ENCODE data around the gene C1orf185. TPM values are rescaled to one million over a fixed set of nuclear protein-coding genes. Genes with fewer than 3 reads are reported as not detected.
"Not testable (repeated sequence)": the region's sequence is repeated elsewhere in the genome, so short reads cannot be mapped to it uniquely, and the experiment has no call there.

The C1orf185 gene
- total RNA-seq (2014; rRNA removed; shearing (Covaris generic)): not detected in 2 replicates

DNA sequence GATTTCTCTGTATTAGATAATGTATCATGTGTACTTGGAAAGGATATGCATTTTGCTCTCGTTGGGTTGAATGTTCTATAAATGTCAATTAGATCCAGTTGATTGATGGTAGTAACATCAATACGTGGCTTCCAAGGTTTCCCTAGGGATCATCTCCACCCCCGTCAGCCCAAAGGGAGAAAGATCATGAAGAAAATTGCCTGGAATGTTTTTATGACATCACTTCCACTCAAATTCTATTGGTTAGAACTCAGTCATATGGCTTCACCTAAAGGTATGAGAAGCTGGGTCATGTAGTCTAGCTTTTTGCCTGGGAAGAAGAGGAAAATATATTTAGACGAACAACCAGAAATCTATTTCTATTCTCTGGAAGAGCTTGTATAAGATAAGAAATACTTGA lies at the start of gene C1orf185:
C1orf185 (plus strand) TSS at position 253 of the 400 bp plus-strand sequence; CDS start at position 259, 6 bp downstream.
- no peak for DNase-seq (ENCODE audit: low read depth)

DNA sequence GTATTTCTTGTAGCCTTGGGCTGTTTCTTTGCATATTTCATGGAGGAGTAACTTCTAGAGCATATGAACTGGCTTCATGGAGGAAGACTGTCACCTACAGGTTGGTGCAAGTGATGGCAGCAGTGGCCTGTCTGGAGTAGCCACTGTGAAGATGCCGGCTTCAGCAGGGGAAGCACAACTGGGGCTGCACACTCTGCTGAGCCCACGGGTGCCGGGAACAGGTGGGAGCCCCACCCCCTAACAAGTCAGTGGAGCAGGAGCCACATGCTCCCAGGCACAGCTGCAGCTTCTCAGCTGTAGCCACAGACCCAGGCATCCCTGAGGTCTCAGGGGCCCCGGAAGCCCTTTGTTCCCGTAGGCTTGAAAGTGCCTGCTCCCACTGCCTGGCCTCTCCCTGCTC lies 43.2 kb upstream of the C1orf185 start:
- DNase-seq (ENCODE audit: low read depth): no peak

DNA sequence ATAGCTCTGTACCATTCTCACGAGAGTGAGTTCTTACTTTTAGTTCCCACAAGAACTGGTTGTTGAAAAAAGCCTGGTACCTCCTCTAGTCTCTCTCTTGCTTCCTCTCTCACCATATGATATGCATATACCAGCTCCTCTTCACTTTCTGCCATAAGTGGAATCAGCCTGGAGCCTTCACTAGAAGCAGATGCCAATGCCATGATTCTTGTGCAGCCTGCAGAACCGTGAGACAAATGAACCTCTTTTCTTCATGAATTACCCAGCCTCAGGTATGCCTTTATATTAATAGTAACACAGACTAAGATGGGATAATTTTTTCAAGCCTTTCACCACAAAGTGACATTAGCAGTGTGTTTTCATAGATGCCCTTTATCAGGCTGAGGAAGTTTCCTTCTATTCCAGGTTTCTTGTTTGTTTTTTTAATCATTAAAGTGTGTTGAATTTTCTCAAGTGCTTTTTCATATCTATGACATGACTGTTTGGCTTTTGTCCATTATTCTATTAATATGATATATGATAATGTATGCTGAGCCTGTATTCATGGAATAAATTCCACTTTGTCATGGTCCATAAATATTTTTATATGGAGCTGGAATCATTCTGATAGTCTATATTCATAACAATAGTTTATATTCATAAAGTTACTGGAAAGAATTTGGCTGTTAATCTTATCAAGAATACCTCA lies 40.7 kb upstream of the C1orf185 start:
- no peak for DNase-seq (ENCODE audit: low read depth)

DNA sequence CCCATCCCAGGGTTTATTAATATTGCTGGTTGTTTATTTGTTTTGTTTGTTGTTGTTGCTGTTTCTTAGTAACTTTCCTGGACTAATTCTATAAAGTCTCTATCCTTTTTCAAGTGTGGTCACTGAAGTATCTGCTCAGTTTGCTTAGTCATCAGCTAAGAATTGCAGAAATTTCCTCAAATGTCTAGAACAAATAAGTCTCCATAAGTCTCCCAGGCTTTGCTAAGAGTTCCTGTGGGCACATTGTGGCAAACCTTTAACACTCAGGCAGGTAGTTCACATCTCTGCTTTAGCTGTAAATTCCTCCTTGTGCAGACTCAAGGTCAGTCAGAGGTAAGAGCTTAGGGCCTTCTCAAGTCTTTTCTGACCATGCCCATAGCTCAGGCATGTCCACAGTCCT lies 38.9 kb upstream of the C1orf185 start:
- peak; percentile 83 for DNase-seq (ENCODE audit: low read depth)

DNA sequence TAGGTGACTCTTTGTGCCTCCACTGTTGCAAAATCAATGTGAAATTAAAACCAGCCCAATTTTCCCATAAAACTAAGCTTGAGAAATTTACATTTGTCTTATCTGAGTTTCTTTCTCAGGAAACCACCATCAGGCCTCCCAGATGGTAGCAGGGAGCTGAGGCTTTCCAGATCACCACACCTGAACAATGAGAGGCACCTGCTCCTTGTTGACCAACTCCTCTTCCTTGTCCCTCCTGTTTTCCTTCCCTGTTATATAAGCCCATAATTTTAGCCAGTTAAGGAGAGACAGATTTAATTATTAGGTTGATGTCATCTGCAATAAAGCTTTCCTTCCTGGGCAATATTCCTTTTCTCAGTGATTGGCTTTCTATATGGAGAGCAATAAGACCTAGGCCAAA lies 32.0 kb upstream of the C1orf185 start:
- DNase-seq (ENCODE audit: low read depth): no peak

DNA sequence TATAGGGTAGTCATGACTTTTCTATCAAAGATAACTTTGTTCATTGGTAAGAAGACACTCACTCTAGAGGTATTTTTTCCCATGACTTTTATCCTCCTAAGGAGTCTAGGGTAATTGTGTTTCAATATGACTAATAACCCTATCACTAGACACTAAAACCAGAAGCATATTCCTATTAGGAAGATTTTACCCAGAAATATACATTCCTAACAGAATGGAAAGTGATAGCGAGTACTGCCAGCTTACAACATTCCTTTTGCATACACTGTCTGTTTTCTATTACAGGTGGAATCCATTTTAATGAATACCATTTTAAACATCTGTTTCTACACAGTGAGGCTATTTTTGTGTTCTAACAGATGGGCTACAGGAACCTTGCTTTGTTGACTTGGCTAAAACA lies 31.4 kb upstream of the C1orf185 start:
- no peak for DNase-seq (ENCODE audit: low read depth)

DNA sequence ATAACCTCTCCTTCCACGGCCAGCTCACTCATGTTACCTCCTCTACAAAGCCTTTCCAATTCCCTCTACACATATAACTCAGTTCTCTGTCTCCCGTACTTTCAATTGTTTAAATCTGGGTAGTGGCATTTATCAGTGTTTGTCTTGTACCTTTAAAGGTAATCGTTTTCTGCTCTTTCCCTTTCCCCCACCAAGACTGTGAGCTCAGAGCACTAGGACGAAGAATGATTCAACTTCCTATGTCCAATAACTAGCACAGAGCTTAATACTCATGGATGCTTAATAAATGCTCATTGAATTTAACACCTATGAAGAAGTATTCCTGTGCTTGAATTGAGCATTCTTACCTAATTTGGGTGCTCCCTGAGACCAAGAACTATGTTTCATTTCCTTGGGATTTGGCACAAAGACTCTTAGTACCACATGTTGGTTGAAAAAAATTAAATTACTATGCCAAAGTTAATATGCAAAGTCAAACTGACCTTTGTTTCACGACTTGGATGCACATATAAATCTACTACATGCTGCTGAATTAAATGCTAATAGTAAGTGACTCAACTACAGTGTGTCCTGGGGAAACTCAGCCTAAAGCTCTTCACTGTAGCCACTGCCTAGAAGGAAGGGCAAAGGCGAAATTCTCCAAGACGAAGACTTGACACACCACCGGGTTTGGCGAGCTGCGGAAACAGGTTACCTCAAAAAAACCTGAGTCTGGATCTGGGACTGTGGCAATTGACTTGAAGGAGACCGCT lies 30.6 kb upstream of the C1orf185 start:
- no peak for DNase-seq (ENCODE audit: low read depth)

DNA sequence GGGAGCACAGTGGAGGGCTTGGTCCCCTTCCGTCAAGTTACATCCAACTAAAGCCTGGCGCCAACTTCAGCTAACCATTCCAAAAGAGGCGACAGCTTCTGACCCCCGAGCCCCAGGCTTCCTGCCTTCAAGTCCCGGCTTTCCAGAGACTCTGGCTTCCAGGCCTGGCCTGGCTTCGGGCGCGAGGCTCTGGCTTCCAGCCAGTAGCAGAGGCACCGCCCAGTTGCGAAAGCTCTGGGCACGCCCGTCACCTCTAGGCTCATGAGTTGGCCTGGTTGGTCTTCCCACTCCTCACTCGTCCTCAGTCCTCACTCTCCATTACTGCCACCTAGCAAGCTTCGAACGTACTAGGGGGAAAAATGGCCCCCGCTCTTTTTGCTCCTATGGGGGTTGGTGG lies 30.0 kb upstream of the C1orf185 start:
- peak; percentile 31 for DNase-seq (ENCODE audit: low read depth)

DNA sequence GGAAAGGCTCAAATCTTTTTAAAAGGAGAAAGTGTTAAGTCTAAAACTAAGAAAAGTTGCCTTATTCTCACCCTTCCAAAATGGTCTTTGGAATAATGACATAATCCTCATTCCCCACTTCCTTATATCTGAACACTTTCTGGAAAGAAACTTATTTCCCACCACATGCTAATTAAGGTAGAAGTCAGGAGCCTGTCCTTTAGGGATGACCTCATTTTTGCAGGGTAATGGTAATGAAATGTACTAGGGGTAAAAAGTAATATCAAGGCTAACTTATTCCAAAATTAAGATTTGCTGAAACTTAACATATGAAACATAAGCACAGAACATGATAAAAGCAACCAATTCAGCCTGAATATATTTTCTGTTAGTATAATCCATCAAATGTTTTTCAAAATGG lies 29.4 kb upstream of the C1orf185 start:
- no peak for DNase-seq (ENCODE audit: low read depth)

DNA sequence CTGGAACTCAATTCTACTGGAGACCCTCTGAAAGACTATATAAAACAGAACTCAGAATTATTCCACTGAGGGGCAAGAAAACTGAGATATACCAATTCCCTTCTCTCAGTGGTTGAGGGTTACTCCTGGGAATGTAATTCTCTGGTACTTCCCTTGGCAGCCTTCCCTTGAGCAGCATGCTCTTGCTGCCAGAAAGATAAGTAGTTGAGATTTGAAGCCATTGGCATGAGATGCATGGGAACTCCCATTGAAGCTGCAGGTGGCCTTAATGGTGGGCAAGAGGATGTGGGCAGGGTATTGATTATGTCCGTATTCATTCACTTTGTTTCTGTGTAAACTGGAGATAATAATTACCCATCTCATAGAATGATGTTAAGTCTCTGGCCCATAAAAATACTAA lies 28.6 kb upstream of the C1orf185 start:
- no peak for DNase-seq (ENCODE audit: low read depth)

DNA sequence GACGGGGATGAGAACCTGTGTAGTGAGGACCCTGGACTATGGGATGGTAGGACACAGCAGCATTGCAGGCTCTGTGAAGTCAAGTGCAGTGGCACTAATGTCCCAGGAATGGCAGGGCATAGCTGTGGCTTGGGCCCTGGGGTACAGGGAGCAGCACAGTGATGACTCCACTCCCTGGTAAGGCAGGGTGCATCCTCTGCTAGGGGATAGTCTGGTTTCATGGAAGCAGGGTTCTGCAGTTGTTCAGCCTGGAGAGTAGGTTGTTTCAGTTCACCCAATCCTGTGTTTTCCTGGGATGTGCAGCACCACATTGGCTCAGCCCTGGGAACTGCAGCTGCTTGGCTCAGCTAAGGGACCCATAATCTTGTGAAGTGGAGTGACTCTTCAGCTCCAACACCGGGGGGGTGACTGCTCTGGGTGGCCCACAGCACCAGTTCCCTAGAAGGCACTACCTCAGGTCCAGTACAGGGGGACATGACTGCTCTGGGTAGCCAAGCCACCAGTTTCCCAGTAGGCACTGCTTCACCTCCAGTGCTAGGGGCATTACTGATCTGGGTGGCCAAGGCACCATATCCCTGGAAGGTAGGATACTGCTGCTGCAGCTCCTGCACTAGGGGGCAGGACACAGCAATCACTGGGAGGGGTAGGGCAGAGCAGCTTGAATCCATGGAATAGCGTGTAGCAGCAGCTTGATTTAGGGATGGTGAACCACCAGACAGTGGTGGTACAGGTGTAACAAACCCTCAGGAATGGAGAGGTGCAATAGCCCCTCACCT lies 15.3 kb upstream of the C1orf185 start:
- DNase-seq (ENCODE audit: low read depth): no peak

DNA sequence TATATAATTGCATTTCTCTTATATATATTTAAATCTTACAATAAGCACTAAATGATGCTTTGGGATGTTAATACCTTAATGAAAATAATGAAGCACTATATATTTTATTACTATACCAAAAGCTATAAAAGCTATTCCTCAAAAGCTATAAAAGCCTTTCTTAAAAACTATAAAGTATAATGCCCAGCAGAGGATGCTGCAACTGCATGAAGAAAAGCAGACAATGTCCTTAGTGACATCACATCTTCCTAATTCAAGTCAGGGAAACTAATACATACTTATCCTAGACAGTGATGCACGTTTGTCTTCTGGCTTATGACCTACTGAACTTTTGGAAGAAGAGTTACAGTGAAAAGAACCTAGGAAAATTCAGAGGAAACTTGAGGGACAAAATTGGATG lies 13.6 kb upstream of the C1orf185 start:
- no peak for DNase-seq (ENCODE audit: low read depth)

DNA sequence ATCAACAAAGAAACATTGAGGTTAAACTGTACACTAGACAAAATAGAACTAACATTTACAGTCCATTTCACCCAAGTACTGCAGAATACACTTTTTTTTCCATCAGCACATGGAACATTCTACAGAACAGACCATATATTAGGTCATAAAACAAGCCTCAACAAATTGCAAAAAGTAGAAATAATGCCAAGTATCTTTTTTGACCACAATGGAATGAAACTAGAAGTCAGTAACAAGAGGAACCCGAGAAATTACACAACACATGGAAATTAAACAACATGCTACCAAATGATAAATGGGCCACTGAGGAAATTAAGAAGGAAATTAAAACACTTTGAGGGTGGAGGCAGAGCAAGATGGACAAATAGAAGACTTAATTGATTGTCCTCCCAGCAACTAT lies 8.4 kb upstream of the C1orf185 start:
- no peak for DNase-seq (ENCODE audit: low read depth)

DNA sequence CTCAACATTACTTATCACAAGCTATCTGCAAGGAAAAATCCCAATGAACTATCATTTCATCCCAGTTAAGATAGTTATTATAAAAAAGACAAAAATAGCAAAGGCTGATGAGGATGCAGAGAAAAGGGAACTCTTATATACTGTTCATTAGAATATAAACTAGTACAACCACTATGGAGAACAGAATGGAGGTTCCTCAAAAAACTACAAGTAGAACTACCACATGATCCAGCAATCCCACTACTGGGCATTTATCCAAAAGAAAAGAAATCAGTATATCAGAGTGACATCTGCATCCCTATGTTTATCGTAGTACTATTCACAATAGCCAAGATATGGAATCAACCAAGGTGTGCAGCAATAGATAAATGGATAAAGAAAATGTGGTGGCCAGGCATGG lies 4.9 kb upstream of the C1orf185 start:
- DNase-seq (ENCODE audit: low read depth): no peak

DNA sequence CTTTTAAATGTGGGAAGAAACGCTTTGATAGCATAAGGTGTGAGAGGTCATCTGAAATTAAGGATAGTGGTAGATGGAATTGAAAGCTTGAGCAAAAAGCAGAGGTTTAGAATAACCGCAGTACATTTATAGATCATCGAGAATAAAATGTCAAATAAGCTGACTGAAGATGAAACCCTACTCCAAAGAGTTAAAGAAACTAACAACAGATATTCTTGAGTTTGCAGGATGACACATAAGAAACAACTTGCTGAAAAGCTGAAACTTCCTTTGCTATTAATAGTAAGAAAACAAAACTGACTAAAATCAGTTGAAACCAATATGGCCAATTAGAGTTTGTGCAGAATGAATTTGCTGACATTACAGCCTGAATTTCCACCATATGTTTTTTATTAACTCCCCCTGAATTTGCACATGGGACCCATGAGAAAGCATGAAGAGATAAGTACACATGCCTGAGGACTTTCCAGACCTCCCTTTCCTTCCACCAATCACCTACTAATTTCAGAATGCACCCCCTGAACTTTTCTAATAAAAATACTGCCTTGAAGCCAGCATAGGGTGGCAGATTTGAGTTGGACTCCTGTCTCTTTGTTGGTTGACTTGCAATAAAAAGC lies 1.7 kb upstream of the C1orf185 start:
- DNase-seq (ENCODE audit: low read depth): no peak

DNA sequence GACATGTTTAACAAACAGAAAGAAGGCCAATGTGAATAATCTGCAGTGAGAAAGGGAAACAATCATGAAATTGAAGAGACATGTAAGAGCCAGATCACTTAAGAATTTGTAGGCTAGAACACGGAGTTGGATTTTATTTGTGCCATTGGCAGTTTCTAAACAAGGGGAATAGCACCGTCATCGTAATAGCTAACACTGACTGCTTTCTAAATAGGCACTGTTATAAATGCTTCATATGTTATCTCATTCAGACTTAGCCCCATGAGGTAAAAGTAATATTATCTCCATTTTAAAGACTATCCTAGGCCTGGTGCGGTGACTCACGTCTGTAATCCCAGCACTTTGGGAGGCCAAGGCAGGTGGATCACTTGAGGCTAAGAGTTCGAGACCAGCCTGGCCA lies 12.1 kb downstream of the C1orf185 start:
- no peak for DNase-seq (ENCODE audit: low read depth)

DNA sequence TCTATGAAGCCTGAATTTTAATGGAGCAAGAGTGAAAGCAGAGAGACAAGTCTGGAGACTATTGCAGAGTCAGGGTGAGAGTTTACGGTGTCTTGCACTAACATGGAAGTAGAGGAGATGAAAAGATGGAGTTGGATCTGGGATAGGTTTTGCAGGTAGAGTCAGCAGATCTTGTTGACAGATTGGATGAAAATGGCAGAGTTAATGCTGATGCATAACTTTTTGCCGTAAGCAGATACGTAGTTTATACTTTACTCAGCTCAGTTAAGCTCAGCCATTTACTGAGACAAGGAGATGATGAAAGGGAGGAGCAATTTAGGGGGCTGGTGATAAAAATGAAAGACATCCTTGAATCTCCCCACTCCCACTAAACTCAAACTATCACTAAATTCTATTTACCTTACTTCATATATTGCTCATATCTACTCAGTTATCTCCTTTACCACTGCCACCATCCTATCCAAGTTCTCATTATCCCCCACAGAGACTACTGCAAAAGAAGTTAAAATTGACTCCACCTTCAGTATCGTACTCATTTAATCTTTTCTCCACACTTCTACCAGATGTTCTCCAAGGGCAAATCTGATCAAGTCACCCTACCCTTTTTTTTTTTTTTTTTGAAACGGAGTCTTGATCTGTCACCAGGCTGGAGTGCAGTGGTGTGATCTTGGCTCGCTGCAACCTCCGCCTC lies 13.8 kb downstream of the C1orf185 start:
- no peak for DNase-seq (ENCODE audit: low read depth)

DNA sequence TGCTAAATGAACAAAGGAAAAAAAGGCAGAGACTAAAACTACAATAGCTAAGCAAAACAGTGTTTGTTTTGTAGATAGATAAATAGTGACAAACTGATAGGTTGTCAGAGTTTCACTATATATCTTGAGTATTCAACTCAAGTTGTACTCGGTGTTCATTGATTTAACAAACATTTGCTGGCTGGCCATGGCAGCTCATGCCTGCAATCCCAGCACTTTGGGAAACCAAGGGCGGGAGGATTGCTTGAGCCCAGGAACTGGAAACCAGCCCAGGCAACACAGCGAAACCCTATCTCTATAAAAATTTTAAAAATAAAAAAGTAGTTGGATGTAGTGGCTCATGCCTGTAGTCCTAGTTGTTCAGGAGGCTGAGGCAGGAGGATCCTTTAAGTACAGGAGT lies 17.3 kb downstream of the C1orf185 start:
- DNase-seq (ENCODE audit: low read depth): no peak

DNA sequence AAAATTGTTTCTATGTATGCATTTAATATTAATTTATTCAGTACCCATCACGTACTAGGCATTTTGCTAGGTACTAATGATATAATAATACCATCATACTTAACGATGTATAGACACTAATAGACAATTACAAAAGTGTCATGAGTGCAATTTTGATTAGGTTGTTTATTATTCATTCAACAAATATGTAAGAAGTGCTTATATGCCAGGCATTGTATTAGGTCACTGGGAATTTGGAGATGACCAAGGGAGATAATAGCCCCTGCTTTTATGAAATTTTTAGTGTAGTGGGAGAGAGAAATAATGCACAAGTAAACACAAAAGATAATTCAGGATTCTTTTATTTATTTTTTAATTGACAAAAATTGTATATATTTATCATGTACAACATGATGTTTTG lies 18.6 kb downstream of the C1orf185 start:
- no peak for DNase-seq (ENCODE audit: low read depth)

DNA sequence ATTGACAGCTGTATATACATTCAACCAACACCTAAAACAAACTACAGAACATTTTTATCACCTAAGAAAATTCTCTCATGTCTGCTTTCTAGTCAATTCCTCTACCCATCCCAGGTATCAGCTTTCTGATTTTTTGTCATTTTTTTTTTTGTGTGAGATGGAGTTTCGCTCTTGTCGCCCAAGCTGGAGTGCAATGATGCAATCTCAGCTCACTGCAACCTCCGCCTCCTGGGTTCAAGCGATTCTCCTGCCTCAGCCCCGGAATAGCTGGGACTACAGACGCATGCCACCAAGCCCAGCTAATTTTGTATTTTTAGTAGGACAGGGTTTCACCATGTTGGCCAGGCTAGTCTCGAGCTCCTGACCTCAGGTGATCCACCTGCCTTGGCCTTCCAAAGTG lies 25.1 kb downstream of the C1orf185 start:
- not testable (repeated sequence) for DNase-seq (ENCODE audit: low read depth)

DNA sequence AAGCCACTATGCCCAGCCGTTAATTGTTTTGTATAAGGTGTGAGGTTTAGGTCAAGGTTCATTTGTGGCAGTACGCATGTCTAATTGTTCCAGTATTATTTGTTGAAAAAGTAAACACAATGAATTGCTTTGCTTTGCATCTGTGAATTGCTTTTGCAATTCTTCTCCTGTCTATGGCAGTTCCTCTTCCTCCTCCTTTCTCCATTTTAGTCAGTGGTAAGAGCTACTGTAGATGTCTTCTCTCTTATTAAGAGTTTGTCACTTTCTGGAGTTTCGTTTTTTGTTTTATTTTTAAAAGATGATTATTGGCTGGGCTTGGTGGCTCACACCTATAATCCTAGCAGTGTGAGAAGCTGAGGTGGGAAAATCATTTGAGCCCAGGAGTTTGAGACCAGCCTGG lies 29.2 kb downstream of the C1orf185 start:
- no peak for DNase-seq (ENCODE audit: low read depth)

DNA sequence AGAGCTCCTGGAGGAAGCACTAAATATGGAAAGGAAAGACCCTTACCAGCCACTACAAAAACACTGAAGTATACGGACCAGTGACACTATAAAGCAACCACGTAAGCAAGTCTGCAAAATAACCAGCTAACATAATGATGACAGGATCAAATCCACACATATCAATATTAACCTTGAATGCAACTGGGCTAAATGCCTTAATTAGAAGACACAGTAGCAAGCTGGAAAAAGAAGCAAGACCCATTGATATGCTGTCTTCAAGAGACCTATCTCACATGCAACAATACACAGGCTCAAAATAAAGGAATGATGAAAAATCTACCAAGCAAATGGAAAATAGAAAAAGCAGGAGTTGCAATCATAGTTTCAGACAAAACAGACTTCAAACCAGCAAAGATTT lies 31.0 kb downstream of the C1orf185 start:
- DNase-seq (ENCODE audit: low read depth): no peak
